Measurements from ENCODE around the gene PKN1.

Gene PKN1

DNA sequence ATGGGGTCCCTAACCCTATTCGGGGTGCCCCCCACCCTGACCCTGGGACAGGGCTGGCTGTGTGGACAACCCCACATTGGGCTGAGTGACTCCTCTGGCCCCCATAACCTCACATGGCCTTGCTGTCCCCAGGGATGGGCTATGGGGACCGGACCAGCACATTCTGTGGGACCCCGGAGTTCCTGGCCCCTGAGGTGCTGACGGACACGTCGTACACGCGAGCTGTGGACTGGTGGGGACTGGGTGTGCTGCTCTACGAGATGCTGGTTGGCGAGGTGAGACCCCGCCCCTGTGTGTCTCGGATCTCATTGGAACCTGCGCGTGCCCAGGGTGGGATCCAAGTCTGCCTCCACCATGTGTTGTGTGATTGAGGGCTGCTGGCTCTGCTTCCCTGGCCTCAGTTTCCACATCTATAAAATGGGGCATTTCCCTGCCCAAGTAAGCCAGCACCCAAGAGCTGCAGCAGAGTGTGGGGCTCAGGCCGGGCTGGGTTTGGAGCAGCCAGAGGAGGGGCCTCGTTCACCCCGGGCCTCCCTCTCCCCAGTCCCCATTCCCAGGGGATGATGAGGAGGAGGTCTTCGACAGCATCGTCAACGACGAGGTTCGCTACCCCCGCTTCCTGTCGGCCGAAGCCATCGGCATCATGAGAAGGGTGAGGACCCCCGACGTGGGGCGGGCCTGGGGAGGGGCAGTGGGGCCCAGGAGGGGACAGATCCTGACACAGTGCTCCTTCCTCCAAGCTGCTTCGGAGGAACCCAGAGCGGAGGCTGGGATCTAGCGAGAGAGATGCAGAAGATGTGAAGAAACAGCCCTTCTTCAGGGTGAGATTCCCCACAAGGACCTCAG, 37.1 kb downstream of the PKN1 start:
- no peak for DNase-seq

- no peak for DNase-seq
Measured at GRCh38 chr19:14471436-14472187, 38.5 kb downstream of the PKN1 start.

DNA sequence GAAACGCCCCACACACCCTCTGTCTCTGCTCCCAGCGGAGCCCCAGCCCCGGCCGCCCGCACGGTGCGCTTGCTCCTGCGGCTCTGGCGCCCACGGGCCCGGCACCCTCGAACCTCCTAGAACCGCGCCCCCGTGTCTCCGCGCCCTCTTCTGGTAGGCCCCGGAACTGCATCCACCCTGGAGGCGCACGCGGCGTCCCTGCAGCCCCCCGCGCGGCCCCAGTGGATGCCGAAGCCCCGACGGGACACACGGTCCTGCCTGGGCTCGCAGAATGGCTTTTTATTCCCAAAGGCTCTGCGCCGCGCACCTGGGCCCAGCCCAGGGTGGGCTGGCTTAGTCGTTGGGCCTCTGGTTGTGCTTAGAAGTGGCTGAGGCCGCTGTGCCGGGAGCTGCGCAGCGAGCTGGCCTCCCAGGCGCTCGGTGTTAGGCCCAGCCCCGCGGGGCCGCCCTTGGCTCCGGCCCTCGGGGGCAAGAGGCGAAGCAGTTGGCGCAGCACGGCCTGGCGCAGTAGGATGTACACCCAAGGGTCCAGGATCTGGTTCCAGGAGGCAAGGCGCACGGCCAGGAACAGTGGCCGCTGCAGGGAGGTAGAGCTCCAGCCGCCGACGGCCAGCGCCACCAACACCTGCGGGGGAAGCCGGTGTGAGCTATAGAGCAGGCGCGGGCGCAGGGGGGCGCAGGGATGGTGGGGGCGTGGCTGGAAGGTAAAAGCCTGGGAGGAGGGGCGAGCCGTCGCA, 39.3 kb downstream of the PKN1 start:
- DNase-seq: peak; percentile 10

DNA sequence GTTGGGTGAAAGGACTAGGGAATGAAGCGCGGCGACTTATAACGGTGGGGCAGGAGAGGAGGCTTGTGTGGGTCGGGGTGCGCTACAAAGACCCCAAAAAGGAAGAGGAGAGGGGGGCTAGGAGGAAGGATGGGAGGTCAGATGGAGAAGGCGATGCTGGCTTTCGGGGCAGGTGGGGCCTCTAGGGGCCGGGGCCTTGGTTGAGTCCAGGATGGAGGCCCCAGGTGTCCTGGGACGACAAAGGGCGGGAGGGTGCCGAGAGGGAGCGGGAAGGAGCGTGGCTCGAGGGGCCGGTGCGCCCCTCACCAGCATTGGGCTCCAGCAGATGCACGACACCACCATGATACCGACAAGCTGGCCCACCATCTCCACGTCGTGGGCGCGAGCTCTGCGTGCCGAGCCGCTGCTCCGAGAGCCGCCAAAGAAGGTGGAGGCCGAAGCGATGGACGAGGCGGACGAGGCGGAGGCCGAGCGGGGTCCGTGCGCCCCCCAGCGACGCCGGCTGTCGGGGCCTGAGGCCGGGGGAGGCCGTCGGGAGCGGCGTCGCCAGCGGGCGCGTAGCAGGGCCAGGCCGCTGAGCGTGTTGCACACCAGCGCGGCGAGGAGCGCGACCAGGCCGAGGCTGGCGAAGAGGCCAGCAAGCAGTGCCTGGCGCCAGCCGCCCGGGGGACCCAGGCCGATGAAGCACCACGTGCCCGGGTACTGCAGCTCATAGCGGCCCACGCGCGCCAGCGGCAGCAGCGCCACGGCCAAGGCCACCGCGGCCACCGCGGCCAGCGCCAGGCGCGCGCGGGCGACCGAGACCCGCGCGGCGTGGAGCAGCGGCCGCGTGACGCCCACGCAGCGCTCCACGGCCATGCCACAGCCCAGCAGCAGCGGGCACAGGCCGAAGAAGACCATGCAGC, 40.2 kb downstream of the PKN1 start:
- no peak for DNase-seq

- no peak for DNase-seq
Measured at GRCh38 chr19:14473978-14474578, 41.0 kb downstream of the PKN1 start.

- DNase-seq: no peak
Measured at GRCh38 chr19:14474827-14475226, 41.7 kb downstream of the PKN1 start.

DNA sequence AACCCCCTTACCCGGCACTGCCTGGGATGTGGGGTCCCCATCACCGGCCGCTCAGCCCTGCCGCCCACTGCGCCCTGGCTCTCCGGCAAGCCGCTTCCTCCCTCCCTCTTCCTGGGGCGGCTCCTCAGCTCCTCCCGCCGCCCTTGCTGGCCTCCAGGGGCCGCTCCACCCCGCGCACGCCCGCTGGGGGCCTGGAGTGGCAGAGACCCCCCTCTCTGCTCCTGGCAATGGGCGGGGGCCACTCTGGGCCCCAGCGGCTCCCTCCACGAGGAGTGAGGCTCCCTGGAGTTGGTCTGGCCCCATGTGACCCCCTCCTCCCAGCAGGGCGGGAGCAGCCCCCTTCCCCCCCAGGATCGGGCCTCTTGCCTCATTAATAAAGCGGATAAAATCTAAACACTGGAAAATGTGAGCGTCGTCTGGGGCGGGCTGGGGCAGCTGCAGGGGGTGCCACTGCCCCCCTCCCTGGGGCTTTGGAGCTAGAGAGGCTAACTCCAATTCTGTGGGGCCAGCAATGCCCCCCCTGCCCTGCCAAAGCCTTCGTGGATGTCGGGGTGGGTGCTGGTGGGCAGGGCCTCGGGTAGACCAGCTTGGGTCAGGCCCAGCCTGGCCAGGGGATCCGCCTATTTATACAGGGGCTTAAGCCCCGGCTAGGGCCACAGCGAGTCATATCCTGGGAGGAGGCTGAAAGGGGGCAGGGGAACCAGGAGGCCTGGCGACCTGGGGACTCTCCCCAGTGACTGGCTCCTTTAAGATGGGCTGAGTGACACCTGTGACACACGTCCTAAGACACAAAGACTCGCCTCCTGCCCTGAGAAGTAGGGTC, 42.4 kb downstream of the PKN1 start, which contains the start of gene PTGER1:
TSS of gene PTGER1 (minus strand) at position 104 of the 823 bp plus-strand sequence. CDS start 1,034 bp downstream, outside the sequence.
- no peak for DNase-seq

DNA sequence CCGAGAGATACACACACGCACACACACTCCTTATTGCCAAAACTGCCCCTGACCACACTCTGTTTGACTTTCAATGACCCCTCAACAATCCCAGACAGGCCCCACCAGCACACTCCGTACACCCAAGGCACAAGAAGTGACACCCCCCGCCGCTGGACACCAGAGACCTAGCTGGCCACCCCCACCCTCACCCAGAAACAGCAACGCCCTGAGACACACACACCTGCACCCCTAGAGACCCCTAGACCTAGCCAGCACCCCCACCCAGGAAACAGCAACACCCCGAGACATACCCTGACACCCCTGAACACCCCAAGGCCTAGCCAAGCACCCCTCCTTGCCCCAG, 43.2 kb downstream of the PKN1 start:
- DNase-seq: no peak

DNA sequence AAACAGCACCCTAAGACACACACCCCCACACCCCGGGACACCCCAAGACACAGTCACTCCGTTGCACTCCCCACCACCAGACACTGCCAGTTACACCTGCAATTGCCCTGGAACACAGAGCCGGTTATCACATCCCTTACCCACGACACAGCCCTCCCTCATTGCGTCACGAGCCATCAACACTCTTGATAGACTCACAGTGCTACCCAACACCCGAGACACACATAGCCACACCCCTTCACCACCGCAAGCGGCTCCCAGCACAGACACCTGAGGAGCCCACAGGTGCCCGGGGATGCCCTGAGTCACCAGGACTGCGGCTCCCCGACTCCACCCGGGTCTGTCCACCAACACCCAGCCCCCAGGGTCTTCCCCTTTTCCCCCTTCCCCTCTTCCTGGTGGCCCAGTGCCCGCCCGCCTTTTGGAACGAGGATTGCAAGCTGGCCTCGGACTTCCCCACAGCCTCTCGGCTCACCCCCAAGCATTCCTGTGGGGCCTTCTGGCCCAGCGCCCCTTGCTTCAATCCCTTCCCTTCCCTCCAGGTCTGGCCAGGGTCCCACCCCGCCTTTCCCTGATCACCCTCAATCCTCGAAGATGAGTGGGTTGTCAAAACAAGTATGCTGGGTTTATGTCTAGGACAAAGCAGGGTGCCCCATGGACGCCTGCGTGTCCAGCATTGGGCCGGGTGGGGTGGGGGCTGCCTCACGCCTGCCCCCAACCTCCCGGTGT, 43.7 kb downstream of the PKN1 start:
- DNase-seq: no peak

DNA sequence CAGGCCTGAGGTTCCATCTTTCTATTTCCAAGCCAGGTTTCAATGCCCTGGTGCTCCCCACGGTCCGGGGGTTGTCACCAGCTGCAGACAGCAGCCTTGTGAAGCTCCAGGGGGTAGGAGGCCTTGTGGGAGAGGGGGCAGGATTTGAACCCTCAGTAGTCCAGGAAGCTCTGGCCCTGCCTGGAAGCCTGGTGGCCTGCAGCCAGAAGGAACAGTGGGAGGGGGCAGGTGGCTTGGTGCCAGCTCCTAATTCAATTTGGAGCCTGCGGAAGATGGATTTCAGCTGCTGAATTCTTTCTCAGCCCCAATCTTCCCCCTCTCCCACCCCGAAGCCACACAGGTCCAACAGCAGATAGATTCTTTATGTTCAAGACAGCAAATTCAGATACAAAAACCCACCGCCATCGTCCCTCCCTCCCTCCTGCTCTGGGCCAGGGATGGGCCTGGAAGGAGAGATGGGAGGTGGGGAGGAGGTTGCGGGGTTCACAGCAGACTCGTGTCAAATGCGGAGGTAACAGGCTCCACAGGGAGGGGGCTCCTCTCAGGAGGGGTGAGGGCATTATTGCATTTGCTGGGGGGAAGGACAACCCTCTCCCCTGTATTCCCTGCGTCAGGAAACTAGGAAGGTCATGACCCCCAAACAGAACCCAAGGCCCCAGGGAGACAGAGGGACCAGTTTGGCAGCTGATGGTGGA, 44.5 kb downstream of the PKN1 start:
- no peak for DNase-seq

DNA sequence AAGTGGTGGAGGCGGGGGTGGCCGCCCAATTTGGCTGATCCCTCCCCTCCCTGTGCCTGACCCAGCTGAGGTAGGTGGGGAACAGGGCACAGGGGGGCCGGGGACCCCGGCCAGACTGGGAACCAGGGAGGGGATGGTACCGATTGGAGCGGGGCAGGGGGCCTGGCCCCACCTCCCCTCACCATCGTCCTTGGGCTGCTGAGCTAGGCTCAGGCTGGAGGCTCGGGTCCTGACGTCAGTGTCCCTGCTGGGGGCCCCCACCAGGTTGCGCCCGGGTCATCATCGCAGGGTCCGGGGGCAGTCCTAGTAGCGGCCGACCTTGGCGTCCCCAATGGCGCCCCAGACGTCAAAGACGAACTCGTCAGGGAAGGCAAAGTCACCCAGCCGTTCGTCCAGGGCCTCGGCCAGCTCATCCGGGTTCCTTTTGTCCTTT, 45.0 kb downstream of the PKN1 start:
- DNase-seq: no peak

DNA sequence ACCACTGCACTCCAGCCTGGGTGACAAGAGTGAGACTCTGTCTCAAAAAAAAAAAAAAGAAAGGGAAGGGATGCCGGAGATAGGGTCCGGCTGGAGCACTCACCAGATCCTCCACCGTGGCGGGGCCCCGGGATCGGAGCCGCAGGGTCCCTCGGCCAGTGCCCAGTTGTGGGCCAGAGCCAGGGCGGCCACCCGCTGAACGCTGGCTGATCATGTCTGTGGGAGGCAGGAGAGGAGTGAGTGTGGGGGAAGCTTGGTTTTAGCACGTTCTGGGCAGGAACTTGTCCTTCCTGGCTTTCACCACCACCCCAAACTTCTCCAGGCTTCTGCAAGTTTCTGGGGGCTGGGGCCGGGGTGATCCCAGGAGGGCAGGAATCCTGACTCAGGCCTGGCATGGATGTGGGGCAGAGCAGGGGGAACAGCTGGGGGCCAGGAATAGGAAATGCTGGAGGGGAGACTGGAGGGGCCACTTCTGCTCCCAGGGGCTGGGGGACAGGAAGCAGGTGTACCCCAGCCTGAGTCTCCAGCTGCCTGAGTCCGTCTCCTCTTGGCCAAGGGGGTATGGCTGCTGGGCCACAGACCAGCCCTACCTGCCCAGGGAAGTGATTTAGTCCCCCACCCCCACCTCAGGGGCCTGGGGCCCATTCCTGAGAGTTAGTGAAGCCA, 46.3 kb downstream of the PKN1 start:
- DNase-seq: no peak

- no peak for DNase-seq
Measured at GRCh38 chr19:14479975-14480699, 47.0 kb downstream of the PKN1 start.

GRCh38 chr19:14480700-14481079, 47.6 kb downstream of the PKN1 start:
- DNase-seq: no peak

- DNase-seq: no peak
Measured at GRCh38 chr19:14482172-14482941, 49.3 kb downstream of the PKN1 start.

DNA sequence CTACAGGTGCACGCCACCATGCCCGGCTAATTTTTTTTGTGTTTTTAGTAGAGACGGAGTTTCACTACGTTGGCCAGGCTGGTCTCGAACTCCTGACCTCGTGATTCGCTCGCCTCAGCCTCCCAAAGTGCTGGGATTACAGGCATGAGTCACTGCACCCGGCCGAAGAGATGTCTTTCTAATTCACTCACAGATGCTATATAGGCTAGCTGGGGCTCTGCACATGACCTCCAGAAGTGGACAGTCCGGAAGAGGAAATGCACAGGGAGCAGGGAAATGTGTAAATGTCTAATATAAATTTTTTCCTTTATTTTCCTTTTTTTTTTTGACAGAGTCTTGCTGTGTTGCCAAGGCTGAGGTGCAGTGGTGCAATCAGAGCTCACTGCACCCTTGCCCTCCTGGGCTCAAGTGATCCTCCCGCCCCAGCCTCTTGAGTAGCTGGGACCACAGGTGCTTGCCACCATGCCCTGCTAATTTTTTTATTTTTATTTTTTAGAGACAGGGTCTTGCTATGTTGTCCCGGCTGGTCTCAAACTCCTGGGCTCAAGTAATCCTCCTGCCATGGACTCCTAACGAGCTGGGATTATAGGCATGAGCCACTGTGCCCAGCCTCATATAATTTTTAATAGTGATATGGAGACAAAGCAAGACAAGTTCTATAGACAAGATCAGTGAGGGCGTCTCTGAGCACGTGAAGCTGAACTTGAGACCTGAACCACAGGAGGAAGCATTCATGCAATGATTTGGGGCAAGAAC, 54.4 kb downstream of the PKN1 start:
- DNase-seq: no peak
